Neural cell (in vitro differentiated cells): ENCODE data around the gene GAPDHS. TPM values are rescaled to one million over a fixed set of nuclear protein-coding genes. Genes with fewer than 3 reads are reported as not detected.

Source experiments
- H2AFZ ChIP-seq: fragments of 200-600, 300-800 bp; sonication (generic), shearing (Covaris generic); 2 replicates; pipeline ENCODE4 v1.6.0; 2014; ENCODE audit warnings: low read depth, mild to moderate bottlenecking, antibody characterized with exemption, low read length, moderate library complexity
- H3F3A ChIP-seq: fragments of 200-600 bp; shearing (Covaris generic); 2 replicates; pipeline ENCODE4 v1.6.1; 2016; ENCODE audit warnings: mild to moderate bottlenecking, moderate library complexity, mixed read lengths, antibody characterized with exemption, low read length; ENCODE audit not compliant: insufficient read depth, poor library complexity, severe bottlenecking
- H3K27ac ChIP-seq: fragments of 200-600, 300-800 bp; sonication (generic), shearing (Covaris generic); 2 replicates; pipeline ENCODE4 v1.5.1; 2014; ENCODE audit warnings: mild to moderate bottlenecking, low read length, moderate library complexity
- H3K27me3 ChIP-seq: fragments of 300-800, 200-600 bp; sonication (generic), shearing (Covaris generic); 2 replicates; pipeline ENCODE4 v1.6.0; 2014; ENCODE audit warnings: mild to moderate bottlenecking, low read depth, low read length, moderate library complexity; ENCODE audit not compliant: insufficient read depth
- H3K36me3 ChIP-seq: fragments of 300-800, 200-600 bp; sonication (generic), shearing (Covaris generic); 2 replicates; pipeline ENCODE4 v1.5.1; 2014; ENCODE audit warnings: mild to moderate bottlenecking, antibody characterized with exemption, low read length, moderate library complexity; ENCODE audit not compliant: insufficient read depth
- H3K4me2 ChIP-seq: fragments of 300-800, 200-600 bp; sonication (generic), shearing (Covaris generic); 2 replicates; pipeline ENCODE4 v1.6.0; 2014; ENCODE audit warnings: mild to moderate bottlenecking, low read length
- H3K4me3 ChIP-seq: fragments of 300-800, 200-600 bp; sonication (generic), shearing (Covaris generic); 2 replicates; pipeline ENCODE4 v1.5.1; 2014; ENCODE audit warnings: mild to moderate bottlenecking, low read length, moderate library complexity
- H3K79me2 ChIP-seq: fragments of 200-600 bp; shearing (Covaris generic); replicated peaks from 2 replicates; pipeline ENCODE4 v1.6.0; 2014; ENCODE audit warnings: mild to moderate bottlenecking, low read length, moderate library complexity; ENCODE audit not compliant: insufficient read depth
- H3K9ac ChIP-seq: fragments of 300-800, 200-600 bp; sonication (generic), shearing (Covaris generic); 2 replicates; pipeline ENCODE4 v1.6.1; 2016; ENCODE audit warnings: mild to moderate bottlenecking, low read length, mixed read lengths
- H3K9me2 ChIP-seq: fragments of 200-600 bp; shearing (Covaris generic); 2 replicates; pipeline ENCODE4 v1.6.1; 2016; ENCODE audit warnings: mild to moderate bottlenecking, low read length, mixed read lengths; ENCODE audit not compliant: insufficient read depth
- H3K9me3 ChIP-seq: fragments of 200-600, 300-800 bp; sonication (generic), shearing (Covaris generic); 2 replicates; pipeline ENCODE4 v1.6.1; 2016; ENCODE audit warnings: mild to moderate bottlenecking, mixed run types, low read length, moderate library complexity, mixed read lengths
- H4K20me1 ChIP-seq: fragments of 200-600 bp; shearing (Covaris generic); 2 replicates; pipeline ENCODE4 v1.6.1; 2016; ENCODE audit warnings: mild to moderate bottlenecking, mixed run types; ENCODE audit not compliant: insufficient read depth
- EP300 ChIP-seq: fragments of 450-650 bp; conservative IDR thresholded peaks from 2 replicates; pipeline ENCODE4 v1.6.1; 2014; ENCODE audit warnings: antibody characterized with exemption, mild to moderate bottlenecking, moderate library complexity; ENCODE audit not compliant: poor library complexity, severe bottlenecking
- EZH2 ChIP-seq: fragments of 200-600, 300-800 bp; shearing (Covaris generic), sonication (generic); IDR thresholded peaks from 2 replicates; pipeline ENCODE4 v1.6.1; 2014; ENCODE audit warnings: antibody characterized with exemption, low read length, borderline replicate concordance, mild to moderate bottlenecking; ENCODE audit not compliant: insufficient read depth, poor library complexity, severe bottlenecking
- MXI1 ChIP-seq: fragments of 450-650 bp; conservative IDR thresholded peaks from 2 replicates; pipeline ENCODE4 v1.6.1; 2014; ENCODE audit warnings: antibody characterized with exemption, mild to moderate bottlenecking; ENCODE audit not compliant: poor library complexity, severe bottlenecking
- POLR2AphosphoS5 ChIP-seq: IDR thresholded peaks from 2 replicates; pipeline ENCODE4 v1.6.1; 2012
- RAD21 ChIP-seq: fragments of 450-650 bp; conservative IDR thresholded peaks from 2 replicates; pipeline ENCODE4 v1.6.1; 2014; ENCODE audit warnings: antibody characterized with exemption, mild to moderate bottlenecking, moderate library complexity
- SMC3 ChIP-seq: fragments of 450-650 bp; conservative IDR thresholded peaks from 2 replicates; pipeline ENCODE4 v1.6.1; 2014; ENCODE audit warnings: antibody characterized with exemption, mild to moderate bottlenecking, moderate library complexity; ENCODE audit not compliant: poor library complexity
- TAF1 ChIP-seq: IDR thresholded peaks from 2 replicates; pipeline ENCODE4 v1.6.1; 2012; ENCODE audit warnings: low read depth
- polyA plus RNA-seq: library from polyadenylated mRNA; depleted of rRNA; stranded (reverse); fragments of >200 nt; gene quantifications from 2 replicates; pipeline ENCODE4 v1.2.3, GENCODE V29; 2014
- TF ChIP-seq, protein P1 (sequence below): IDR thresholded peaks from 2 replicates; pipeline ENCODE4 v1.6.1; 2012; ENCODE audit warnings: borderline replicate concordance
- TF ChIP-seq, protein P2 (sequence below): fragments of 450-650 bp; IDR thresholded peaks from 2 replicates; pipeline ENCODE4 v1.5.1; 2014; ENCODE audit warnings: antibody characterized with exemption, mild to moderate bottlenecking, moderate library complexity; ENCODE audit not compliant: poor library complexity, severe bottlenecking

Gene GAPDHS
- polyA plus RNA-seq, 1 donor from 2014 or later = not detected

DNA sequence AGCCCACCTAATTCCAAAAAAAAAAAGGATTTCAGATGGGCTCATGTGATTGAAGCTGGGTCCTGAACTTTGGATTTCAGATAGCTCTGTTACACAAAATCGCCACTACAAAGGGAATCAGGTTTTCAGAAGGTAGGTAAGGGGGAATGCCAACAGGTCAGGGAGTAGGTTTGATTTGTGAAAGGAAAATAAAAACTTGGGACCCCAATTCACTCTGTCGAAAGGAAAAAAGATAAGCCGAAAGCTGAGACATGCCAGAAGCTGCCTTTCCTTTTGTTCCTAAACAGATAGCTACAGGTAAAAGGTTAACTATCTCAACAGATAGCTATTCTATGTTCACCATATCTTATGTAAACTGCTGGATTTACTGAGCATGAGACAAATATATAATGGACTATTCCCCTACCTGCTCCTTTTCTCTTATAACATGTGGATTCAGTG lies 47.0 kb upstream of the GAPDHS start:
- H3K9ac ChIP-seq = no peak overlapping the region
- H2AFZ ChIP-seq = no peak overlapping the region
- H3F3A ChIP-seq = no peaks in the 10 kb centered on the region
- H3K4me3 ChIP-seq = no peak overlapping the region
- H3K27me3 ChIP-seq = no peaks in the 10 kb centered on the region
- no peaks in the 10 kb centered on the region for H3K79me2 ChIP-seq
- H3K27ac ChIP-seq = no peak overlapping the region
- TF ChIP-seq POLR2AphosphoS5 = no peak
- TF ChIP-seq TAF1 = no peak
- TF ChIP-seq SMC3 = no peak
- TF ChIP-seq RAD21 = no peak
- TF ChIP-seq EZH2 = no peak
- no peak for TF ChIP-seq MXI1
- TF ChIP-seq, protein P1, sequence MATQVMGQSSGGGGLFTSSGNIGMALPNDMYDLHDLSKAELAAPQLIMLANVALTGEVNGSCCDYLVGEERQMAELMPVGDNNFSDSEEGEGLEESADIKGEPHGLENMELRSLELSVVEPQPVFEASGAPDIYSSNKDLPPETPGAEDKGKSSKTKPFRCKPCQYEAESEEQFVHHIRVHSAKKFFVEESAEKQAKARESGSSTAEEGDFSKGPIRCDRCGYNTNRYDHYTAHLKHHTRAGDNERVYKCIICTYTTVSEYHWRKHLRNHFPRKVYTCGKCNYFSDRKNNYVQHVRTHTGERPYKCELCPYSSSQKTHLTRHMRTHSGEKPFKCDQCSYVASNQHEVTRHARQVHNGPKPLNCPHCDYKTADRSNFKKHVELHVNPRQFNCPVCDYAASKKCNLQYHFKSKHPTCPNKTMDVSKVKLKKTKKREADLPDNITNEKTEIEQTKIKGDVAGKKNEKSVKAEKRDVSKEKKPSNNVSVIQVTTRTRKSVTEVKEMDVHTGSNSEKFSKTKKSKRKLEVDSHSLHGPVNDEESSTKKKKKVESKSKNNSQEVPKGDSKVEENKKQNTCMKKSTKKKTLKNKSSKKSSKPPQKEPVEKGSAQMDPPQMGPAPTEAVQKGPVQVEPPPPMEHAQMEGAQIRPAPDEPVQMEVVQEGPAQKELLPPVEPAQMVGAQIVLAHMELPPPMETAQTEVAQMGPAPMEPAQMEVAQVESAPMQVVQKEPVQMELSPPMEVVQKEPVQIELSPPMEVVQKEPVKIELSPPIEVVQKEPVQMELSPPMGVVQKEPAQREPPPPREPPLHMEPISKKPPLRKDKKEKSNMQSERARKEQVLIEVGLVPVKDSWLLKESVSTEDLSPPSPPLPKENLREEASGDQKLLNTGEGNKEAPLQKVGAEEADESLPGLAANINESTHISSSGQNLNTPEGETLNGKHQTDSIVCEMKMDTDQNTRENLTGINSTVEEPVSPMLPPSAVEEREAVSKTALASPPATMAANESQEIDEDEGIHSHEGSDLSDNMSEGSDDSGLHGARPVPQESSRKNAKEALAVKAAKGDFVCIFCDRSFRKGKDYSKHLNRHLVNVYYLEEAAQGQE = no peak
- TF ChIP-seq EP300 = no peak
- TF ChIP-seq, protein P2, sequence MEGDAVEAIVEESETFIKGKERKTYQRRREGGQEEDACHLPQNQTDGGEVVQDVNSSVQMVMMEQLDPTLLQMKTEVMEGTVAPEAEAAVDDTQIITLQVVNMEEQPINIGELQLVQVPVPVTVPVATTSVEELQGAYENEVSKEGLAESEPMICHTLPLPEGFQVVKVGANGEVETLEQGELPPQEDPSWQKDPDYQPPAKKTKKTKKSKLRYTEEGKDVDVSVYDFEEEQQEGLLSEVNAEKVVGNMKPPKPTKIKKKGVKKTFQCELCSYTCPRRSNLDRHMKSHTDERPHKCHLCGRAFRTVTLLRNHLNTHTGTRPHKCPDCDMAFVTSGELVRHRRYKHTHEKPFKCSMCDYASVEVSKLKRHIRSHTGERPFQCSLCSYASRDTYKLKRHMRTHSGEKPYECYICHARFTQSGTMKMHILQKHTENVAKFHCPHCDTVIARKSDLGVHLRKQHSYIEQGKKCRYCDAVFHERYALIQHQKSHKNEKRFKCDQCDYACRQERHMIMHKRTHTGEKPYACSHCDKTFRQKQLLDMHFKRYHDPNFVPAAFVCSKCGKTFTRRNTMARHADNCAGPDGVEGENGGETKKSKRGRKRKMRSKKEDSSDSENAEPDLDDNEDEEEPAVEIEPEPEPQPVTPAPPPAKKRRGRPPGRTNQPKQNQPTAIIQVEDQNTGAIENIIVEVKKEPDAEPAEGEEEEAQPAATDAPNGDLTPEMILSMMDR = no peak
- H3K36me3 ChIP-seq = no peaks in the 10 kb centered on the region
- H3K9me3 ChIP-seq = no peaks in the 10 kb centered on the region
- no peaks in the 10 kb centered on the region for H4K20me1 ChIP-seq
- no peak overlapping the region for H3K4me2 ChIP-seq
- no peaks in the 10 kb centered on the region for H3K9me2 ChIP-seq

DNA sequence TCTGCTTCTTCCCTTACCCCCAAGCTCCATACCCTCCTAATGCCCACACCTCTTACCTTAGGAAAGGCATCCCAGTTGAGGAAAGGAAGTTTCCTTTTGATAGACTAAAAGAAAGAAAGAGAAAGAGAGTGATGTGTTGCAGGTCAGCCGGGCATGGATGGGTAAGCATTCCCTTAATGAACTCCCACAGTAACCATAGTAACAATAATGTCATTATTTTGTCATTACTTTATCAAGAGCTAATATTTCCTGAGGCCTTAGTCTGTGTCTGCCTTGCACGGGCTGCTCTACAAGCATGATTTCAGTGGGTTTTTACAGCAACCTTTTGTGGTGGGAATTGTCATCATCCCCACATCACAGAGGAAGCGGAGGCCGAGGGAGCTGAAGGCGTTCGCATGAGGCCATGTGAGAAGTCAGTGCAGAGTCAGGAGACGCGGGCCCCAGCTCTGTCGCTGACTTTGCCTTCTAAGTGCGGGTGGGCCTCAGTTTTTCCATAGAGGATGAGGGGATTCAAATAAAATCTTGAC lies 45.5 kb upstream of the GAPDHS start:
- TF ChIP-seq, protein P1 = no peak
- TF ChIP-seq POLR2AphosphoS5 (no peak), RAD21 (no peak), EP300 (no peak), MXI1 (no peak), SMC3 (no peak), TAF1 (no peak), EZH2 (no peak)
- TF ChIP-seq, protein P2 = no peak
- Histone ChIP-seq H3K4me2 (no peak overlapping the region), H3K9ac (no peak overlapping the region), H3K36me3 (no peaks in the 10 kb centered on the region), H3K27ac (no peak overlapping the region), H3K9me3 (no peaks in the 10 kb centered on the region), H3K4me3 (no peak overlapping the region), H2AFZ (no peak overlapping the region), H3K27me3 (no peaks in the 10 kb centered on the region), H4K20me1 (no peaks in the 10 kb centered on the region), H3K79me2 (no peaks in the 10 kb centered on the region), H3K9me2 (no peaks in the 10 kb centered on the region), H3F3A (no peaks in the 10 kb centered on the region)
